PC-3 (cell line): Measurements from ENCODE around the gene NNT. TPM values are rescaled to one million over a fixed set of nuclear protein-coding genes. Genes with fewer than 3 reads are reported as not detected.
"Not testable (repeated sequence)": the region's sequence is repeated elsewhere in the genome, so short reads cannot be mapped to it uniquely, and the experiment has no call there.

ENCODE experiments used
- ATAC-seq: fragments of 200-7000 bp; cut with Tn5 transposase; 2 replicates; pipeline ENCODE4 v1.9.1; 2020; ENCODE audit warnings: mild to moderate bottlenecking, moderate library complexity
- BruUV-seq: library from RNA; stranded (reverse); fragments of 400-500 nt; replicated peaks from 2 replicates; lab custom pipeline; 2021; lab: Mats Ljungman, UMichigan
- CTCF ChIA-PET: fragments of 300-600 bp; sonication (Branson Sonifier 250); formaldehyde crosslinking; loops from one replicate; lab custom pipeline; 2022; ENCODE audit warnings: antibody characterized with exemption; lab: Charles Lee
- POLR2A ChIA-PET: fragments of 300-600 bp; sonication (Branson Sonifier 250); formaldehyde crosslinking; loops from one replicate; lab custom pipeline; 2022; ENCODE audit warnings: antibody characterized with exemption; ENCODE audit not compliant: unreplicated experiment; lab: Charles Lee
- DNase-seq: peaks from one replicate; pipeline ENCODE4 v3.0.0-alpha.2; 2015
- H2AFZ ChIP-seq: fragments of 300-600 bp; sonication (generic); 2 replicates; pipeline ENCODE4 v1.6.0; 2016; ENCODE audit warnings: antibody characterized with exemption, low read length
- H3F3A ChIP-seq: fragments of 300-600 bp; sonication (generic); one replicate; pipeline ENCODE4 v1.6.0; 2017; ENCODE audit warnings: antibody characterized with exemption, low read length, control low read depth, mild to moderate bottlenecking; ENCODE audit not compliant: unreplicated experiment
- H3K27ac ChIP-seq: fragments of 300-600 bp; sonication (generic); 2 replicates; pipeline ENCODE4 v1.5.1; 2016; ENCODE audit warnings: mild to moderate bottlenecking, low read length
- H3K27me3 ChIP-seq: fragments of 300-600 bp; sonication (generic); 2 replicates; pipeline ENCODE4 v1.6.1; 2016; ENCODE audit warnings: low read length, mixed read lengths
- H3K36me3 ChIP-seq: fragments of 300-600 bp; sonication (generic); 2 replicates; pipeline ENCODE4 v1.6.1; 2016; ENCODE audit warnings: low read depth, mixed run types, low read length, mixed read lengths
- H3K4me1 ChIP-seq: fragments of 300-600 bp; sonication (generic); 2 replicates; pipeline ENCODE4 v1.5.1; 2016; ENCODE audit warnings: low read length; ENCODE audit not compliant: insufficient read depth
- H3K4me2 ChIP-seq: fragments of 300-600 bp; sonication (generic); 2 replicates; pipeline ENCODE4 v1.6.0; 2016; ENCODE audit warnings: low read length
- H3K4me3 ChIP-seq: fragments of 300-600 bp; sonication (generic); 2 replicates; pipeline ENCODE4 v1.5.1; 2016; ENCODE audit warnings: mild to moderate bottlenecking, low read length, mixed read lengths
- H3K79me2 ChIP-seq: fragments of 300-600 bp; sonication (generic); 2 replicates; pipeline ENCODE4 v1.6.1; 2017; ENCODE audit warnings: low read length, mixed read lengths
- H3K9ac ChIP-seq: fragments of 300-600 bp; sonication (generic); 2 replicates; pipeline ENCODE4 v1.6.0; 2016; ENCODE audit warnings: mild to moderate bottlenecking, low read length
- H3K9me2 ChIP-seq: fragments of 300-600 bp; sonication (generic); replicated peaks from 2 replicates; pipeline ENCODE4 v1.6.1; 2016; ENCODE audit warnings: mixed run types, low read length, mixed read lengths
- H3K9me3 ChIP-seq: fragments of 300-600 bp; sonication (generic); 2 replicates; pipeline ENCODE4 v1.6.1; 2016; ENCODE audit warnings: low read length, mixed read lengths
- H4K20me1 ChIP-seq: fragments of 300-600 bp; sonication (generic); 2 replicates; pipeline ENCODE4 v1.6.1; 2016; ENCODE audit warnings: low read length, mixed read lengths
- CTCF ChIP-seq: fragments of 300-600 bp; sonication (generic); conservative IDR thresholded peaks from 2 replicates; pipeline ENCODE4 v1.5.1; 2017; ENCODE audit warnings: antibody characterized with exemption, low read depth, mild to moderate bottlenecking, low read length
- EZH2 ChIP-seq: fragments of 300-600 bp; sonication (generic); IDR thresholded peaks from one replicate; pipeline ENCODE4 v1.6.1; 2017; ENCODE audit warnings: antibody characterized with exemption, mild to moderate bottlenecking, low read length; ENCODE audit not compliant: unreplicated experiment
- EZH2phosphoT487 ChIP-seq: fragments of 300-600 bp; sonication (generic); IDR thresholded peaks from 2 replicates; pipeline ENCODE4 v1.6.1; 2018; ENCODE audit warnings: mild to moderate bottlenecking, antibody characterized with exemption, low read length, borderline replicate concordance
- intact Hi-C: fragments of 100-400 bp; cut with micrococcal nuclease; formaldehyde crosslinking; loops from 2 replicates; pipeline ENCODE4 v1.9.0; 2023
- total RNA-seq: library from RNA; depleted of rRNA; stranded (reverse); fragments of >200 nt; gene quantifications from 2 replicates; pipeline ENCODE4 v1.2.3, GENCODE V29; 2014

The NNT gene
- total RNA-seq, 1 experiment from 2014 or later: 15.6 TPM

DNA sequence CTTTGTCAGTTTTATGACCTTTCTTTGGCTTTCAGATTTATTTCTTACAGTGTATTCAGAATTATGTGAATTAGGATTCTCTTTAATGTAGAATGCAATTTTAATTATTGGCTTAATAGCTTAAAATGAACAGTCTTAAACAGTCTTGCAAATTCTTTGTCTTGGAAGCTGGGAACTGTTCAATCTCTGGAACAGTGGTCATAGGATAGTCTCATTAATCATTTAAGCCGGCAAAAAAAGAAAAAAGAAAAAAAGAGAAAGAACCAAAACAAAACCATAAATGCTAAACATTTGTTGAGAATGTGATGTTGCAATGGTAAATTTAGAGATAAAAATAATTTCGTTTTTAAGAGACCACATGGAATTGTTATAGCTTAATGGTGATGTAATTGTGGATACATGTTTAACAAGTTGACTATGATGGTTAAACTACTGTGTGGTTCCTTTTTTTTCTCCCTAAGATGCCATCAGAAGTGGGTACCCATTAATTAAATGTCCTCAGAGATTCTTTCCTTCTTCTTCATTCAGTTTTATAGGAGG lies 61.6 kb downstream of the NNT start:
- Histone ChIP-seq H3F3A (no peaks in the 10 kb centered on the region), H3K79me2 (no peaks in the 10 kb centered on the region), H3K36me3 (no peaks in the 10 kb centered on the region), H3K4me3 (no peak overlapping the region), H4K20me1 (no peaks in the 10 kb centered on the region), H3K27ac (no peak overlapping the region), H3K9ac (no peak overlapping the region), H3K27me3 (no peaks in the 10 kb centered on the region), H3K9me3 (no peaks in the 10 kb centered on the region), H3K4me2 (no peak overlapping the region), H3K9me2 (no peaks in the 10 kb centered on the region), H2AFZ (no peak overlapping the region), H3K4me1 (no peaks in the 10 kb centered on the region)
- TF ChIP-seq EZH2 (no peak), CTCF (no peak), EZH2phosphoT487 (no peak)
- ChIA-PET CTCF (no interaction called here), POLR2A (no interaction called here)
- no peak for ATAC-seq
- DNase-seq: no peak
- intact Hi-C loops: no loop called here
- no TSS peak for BruUV-seq

GRCh38 chr5:43665749-43666148 lies 62.8 kb downstream of the NNT start:
- H3K9me2 ChIP-seq, H3K4me2 ChIP-seq, H3K36me3 ChIP-seq, POLR2A ChIA-PET, ATAC-seq, H3F3A ChIP-seq, H4K20me1 ChIP-seq, CTCF ChIA-PET, H3K4me3 ChIP-seq, H3K27ac ChIP-seq, DNase-seq, H3K79me2 ChIP-seq, H3K9me3 ChIP-seq, H3K27me3 ChIP-seq, intact Hi-C loops, H3K4me1 ChIP-seq, BruUV-seq, H3K9ac ChIP-seq, H2AFZ ChIP-seq: not testable (repeated sequence)

DNA sequence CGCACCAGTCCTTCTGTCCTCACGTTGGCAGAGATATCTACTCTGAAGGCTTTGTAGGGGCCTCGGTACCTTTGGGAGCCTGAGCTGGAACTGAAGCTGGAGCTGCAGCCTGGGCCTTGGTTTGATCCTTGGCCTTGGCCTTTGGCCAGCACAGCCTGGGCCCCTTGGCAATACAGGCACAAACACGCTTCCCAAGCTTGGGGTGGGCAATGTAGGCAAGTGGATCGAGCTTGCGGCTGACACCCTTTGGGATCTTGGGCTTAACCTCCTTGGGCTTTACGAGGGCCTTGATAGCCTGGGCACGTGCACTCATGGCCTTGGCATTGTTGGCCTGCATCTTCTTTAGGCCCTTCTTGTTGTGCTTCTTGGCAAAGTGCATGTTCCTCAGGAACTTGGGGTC lies 63.7 kb downstream of the NNT start:
- H3K9me2 ChIP-seq, BruUV-seq, H3K36me3 ChIP-seq, ATAC-seq, H3K4me2 ChIP-seq, H3K9ac ChIP-seq, H3K27me3 ChIP-seq, H2AFZ ChIP-seq, CTCF ChIA-PET, H3K4me1 ChIP-seq, H3K27ac ChIP-seq, intact Hi-C loops, POLR2A ChIA-PET, H3K4me3 ChIP-seq, H3K79me2 ChIP-seq, DNase-seq, H3K9me3 ChIP-seq, H4K20me1 ChIP-seq, H3F3A ChIP-seq: not testable (repeated sequence)

DNA sequence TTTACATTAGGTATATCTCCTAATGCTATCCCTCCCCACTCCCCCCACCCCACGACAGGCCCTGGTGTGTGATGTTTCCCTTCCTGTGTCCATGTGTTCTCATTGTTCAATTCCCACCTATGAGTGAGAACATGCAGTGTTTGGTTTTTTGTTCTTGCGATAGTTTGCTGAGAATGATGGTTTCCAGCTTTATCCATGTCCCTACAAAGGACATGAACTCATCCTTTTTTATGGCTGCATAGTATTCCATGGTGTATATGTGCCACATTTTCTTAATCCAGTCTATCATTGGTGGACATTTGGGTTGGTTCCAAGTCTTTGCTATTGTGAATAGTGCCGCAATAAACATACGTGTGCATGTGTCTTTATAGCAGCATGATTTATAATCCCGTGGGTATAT lies 64.4 kb downstream of the NNT start:
- POLR2A ChIA-PET, ATAC-seq, DNase-seq, H3K27me3 ChIP-seq, intact Hi-C loops, H3K36me3 ChIP-seq, H3K4me1 ChIP-seq, H3K4me3 ChIP-seq, H2AFZ ChIP-seq, H3K9ac ChIP-seq, H3F3A ChIP-seq, H3K79me2 ChIP-seq, H3K27ac ChIP-seq, CTCF ChIA-PET, H3K4me2 ChIP-seq, H4K20me1 ChIP-seq, H3K9me2 ChIP-seq, BruUV-seq, H3K9me3 ChIP-seq: not testable (repeated sequence)
